Endothelial cell (in vitro differentiated cells): Measurements from ENCODE around the gene FHOD3. TPM values are rescaled to one million over a fixed set of nuclear protein-coding genes. Genes with fewer than 3 reads are reported as not detected.

Experiments
- DNase-seq: peaks from one replicate; pipeline ENCODE4 v3.0.0; 2021; ENCODE audit warnings: low spot score
- H3K27ac Mint-ChIP-seq: one replicate; pipeline ENCODE4 v1.8.0; 2021; ENCODE audit warnings: mixed read lengths, inconsistent platforms; ENCODE audit not compliant: unreplicated experiment
- H3K27me3 Mint-ChIP-seq: one replicate; pipeline ENCODE4 v1.8.0; 2021; ENCODE audit warnings: mild to moderate bottlenecking, moderate library complexity, mixed read lengths, inconsistent platforms; ENCODE audit not compliant: unreplicated experiment
- H3K36me3 Mint-ChIP-seq: one replicate; pipeline ENCODE4 v1.8.0; 2021; ENCODE audit warnings: mild to moderate bottlenecking, low read depth, mixed read lengths, inconsistent platforms; ENCODE audit not compliant: unreplicated experiment
- H3K4me1 Mint-ChIP-seq: one replicate; pipeline ENCODE4 v1.8.0; 2021; ENCODE audit warnings: mild to moderate bottlenecking, mixed read lengths, inconsistent platforms; ENCODE audit not compliant: unreplicated experiment
- H3K4me3 Mint-ChIP-seq: one replicate; pipeline ENCODE4 v1.8.0; 2021; ENCODE audit warnings: mild to moderate bottlenecking, mixed read lengths, inconsistent platforms; ENCODE audit not compliant: unreplicated experiment
- H3K9me3 Mint-ChIP-seq: one replicate; pipeline ENCODE4 v1.8.0; 2021; ENCODE audit warnings: mixed read lengths, inconsistent platforms; ENCODE audit not compliant: unreplicated experiment
- CTCF ChIP-seq: fragments of 200-600 bp; sonication (generic); IDR thresholded peaks from one replicate; pipeline ENCODE4 v1.5.0; 2021; ENCODE audit warnings: antibody characterized with exemption; ENCODE audit not compliant: unreplicated experiment
- total RNA-seq: library from RNA; stranded (reverse); fragmentation: NEBNext Ultra II Directional; extraction: Animal tissue kit (Norgen Biotek cat#: 25700); gene quantifications from one replicate; pipeline ENCODE4 v1.2.1, GENCODE V29; 2021; ENCODE audit not compliant: unreplicated experiment

Gene FHOD3
- total RNA-seq, 1 donor from 2014 or later = 0.67 TPM

DNA sequence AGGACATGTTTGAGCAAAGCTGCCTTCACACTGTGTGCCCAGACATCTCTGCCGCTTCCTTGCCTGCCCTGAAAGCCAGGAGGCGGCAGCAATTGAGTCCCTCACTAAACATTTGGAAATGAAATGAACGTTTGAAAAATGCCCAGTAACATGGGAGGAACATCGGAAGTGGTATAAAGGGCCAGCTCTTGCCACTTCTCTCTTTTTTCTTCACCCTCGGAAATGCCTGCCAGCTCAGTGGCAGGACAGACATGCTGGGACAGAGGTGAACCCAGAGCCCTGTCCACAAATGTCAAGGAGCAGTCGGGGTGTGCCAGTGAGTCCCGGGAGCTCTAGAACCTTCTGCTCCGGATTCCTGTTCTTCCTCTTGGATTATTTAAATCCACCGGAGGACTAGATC is 485.2 kb downstream of the FHOD3 start:
- no peak overlapping the region for H3K4me3 Mint-ChIP-seq
- H3K27me3 Mint-ChIP-seq = peaks cover 4% of the 10 kb centered on the region
- no peaks in the 10 kb centered on the region for H3K4me1 Mint-ChIP-seq
- H3K9me3 Mint-ChIP-seq = no peaks in the 10 kb centered on the region
- DNase-seq = no peak
- no peak overlapping the region for H3K27ac Mint-ChIP-seq
- no peak for TF ChIP-seq CTCF
- H3K36me3 Mint-ChIP-seq = peaks cover 4% of the 10 kb centered on the region

GRCh38 chr18:36783792-36784191 is 486.3 kb downstream of the FHOD3 start:
- Mint-ChIP-seq H3K9me3 (no peaks in the 10 kb centered on the region), H3K36me3 (peaks cover 4% of the 10 kb centered on the region), H3K27me3 (peaks cover 4% of the 10 kb centered on the region), H3K4me1 (no peaks in the 10 kb centered on the region), H3K4me3 (no peak overlapping the region), H3K27ac (no peak overlapping the region)
- DNase-seq = no peak
- no peak for TF ChIP-seq CTCF

- TF ChIP-seq CTCF = no peak
- peaks cover 4% of the 10 kb centered on the region for H3K27me3 Mint-ChIP-seq
- no peak overlapping the region for H3K27ac Mint-ChIP-seq
- no peak for DNase-seq
- peaks cover 5% of the 10 kb centered on the region for H3K4me1 Mint-ChIP-seq
- no peaks in the 10 kb centered on the region for H3K9me3 Mint-ChIP-seq
- no peak overlapping the region for H3K4me3 Mint-ChIP-seq
- peaks cover 21% of the 10 kb centered on the region for H3K36me3 Mint-ChIP-seq
These were observed 489.2 kb downstream of the FHOD3 start for GRCh38 chr18:36786686-36787085.

- H3K9me3 Mint-ChIP-seq = no peaks in the 10 kb centered on the region
- H3K36me3 Mint-ChIP-seq = peaks cover 46% of the 10 kb centered on the region
- H3K4me3 Mint-ChIP-seq = no peak overlapping the region
- TF ChIP-seq CTCF = no peak
- DNase-seq = no peak
- H3K27ac Mint-ChIP-seq = no peak overlapping the region
- no peaks in the 10 kb centered on the region for H3K27me3 Mint-ChIP-seq
- H3K4me1 Mint-ChIP-seq = peaks cover 5% of the 10 kb centered on the region
These were observed 495.2 kb downstream of the FHOD3 start for GRCh38 chr18:36792634-36793283.

- no peaks in the 10 kb centered on the region for H3K27me3 Mint-ChIP-seq
- no peaks in the 10 kb centered on the region for H3K4me1 Mint-ChIP-seq
- H3K4me3 Mint-ChIP-seq = no peak overlapping the region
- no peak overlapping the region for H3K27ac Mint-ChIP-seq
- peaks cover 42% of the 10 kb centered on the region for H3K36me3 Mint-ChIP-seq
- TF ChIP-seq CTCF = no peak
- DNase-seq = no peak
- H3K9me3 Mint-ChIP-seq = no peaks in the 10 kb centered on the region
These were observed 501.4 kb downstream of the FHOD3 start for GRCh38 chr18:36798738-36799473.
